Measurements from ENCODE around the gene CABP4.
"Not testable (repeated sequence)": the region's sequence is repeated elsewhere in the genome, so short reads cannot be mapped to it uniquely, and the experiment has no call there.

Gene CABP4

DNA sequence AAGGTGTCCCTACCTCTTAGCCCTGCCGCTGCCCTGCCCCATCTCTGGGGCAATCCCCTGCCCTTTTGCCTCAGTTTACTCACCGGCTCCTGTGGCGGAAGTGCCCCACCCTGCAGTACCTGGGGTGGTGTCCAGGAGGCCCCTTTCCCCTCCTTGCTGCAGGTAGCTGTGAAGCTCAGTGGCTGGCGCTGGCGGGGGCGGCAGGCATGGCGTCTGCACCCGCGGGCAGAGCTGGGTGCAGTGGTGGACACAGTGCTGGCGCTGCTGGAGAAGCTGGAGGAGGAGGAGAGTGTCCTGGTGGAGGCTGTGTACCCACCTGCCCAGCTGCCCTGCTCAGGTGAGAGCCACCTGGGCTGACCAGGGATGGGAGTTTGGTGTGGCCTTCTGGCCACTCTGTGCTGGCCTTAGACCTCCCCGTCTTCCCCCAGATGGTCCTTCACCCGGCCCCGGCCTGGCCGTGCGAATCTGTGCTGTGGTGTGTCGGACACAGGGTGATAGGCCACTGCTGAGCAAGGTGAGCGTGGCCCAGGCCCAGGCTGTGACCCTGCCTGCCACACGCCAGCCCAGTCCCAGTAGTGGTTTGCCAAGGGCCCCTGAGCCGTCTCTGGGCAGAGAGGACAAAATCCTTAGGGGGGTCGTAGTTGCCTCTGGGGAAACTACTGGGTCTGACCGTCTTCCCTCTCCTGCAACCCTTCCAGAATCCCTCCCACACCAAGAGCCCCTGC is 35.7 kb upstream of the CABP4 start:
- no peak for FAIRE-seq

DNA sequence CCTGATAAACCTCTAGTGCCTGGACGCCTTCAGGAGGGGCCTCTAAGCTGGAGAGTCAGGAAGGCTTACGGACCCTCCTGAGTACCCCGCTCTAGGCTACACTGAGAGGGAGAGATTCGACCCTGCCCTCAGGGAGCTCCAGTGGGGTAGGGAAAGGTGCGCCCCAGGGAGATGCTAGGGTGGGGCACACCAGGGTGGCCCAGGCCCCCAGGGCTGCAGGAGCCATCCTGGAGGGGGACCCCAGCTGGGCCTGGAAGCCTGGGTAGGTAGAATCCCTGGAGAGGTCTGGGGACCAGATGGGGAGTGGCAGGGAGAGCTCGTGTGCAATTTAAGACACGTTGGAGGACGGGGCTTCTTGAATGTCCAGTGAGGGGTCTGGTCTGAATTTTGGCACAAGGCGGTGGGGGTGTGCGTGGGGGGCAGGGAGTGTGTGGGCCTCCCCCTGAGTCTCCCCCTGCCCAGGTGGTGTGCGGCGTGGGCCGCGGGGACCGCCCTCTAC is 35.0 kb upstream of the CABP4 start:
- no peak for FAIRE-seq

DNA sequence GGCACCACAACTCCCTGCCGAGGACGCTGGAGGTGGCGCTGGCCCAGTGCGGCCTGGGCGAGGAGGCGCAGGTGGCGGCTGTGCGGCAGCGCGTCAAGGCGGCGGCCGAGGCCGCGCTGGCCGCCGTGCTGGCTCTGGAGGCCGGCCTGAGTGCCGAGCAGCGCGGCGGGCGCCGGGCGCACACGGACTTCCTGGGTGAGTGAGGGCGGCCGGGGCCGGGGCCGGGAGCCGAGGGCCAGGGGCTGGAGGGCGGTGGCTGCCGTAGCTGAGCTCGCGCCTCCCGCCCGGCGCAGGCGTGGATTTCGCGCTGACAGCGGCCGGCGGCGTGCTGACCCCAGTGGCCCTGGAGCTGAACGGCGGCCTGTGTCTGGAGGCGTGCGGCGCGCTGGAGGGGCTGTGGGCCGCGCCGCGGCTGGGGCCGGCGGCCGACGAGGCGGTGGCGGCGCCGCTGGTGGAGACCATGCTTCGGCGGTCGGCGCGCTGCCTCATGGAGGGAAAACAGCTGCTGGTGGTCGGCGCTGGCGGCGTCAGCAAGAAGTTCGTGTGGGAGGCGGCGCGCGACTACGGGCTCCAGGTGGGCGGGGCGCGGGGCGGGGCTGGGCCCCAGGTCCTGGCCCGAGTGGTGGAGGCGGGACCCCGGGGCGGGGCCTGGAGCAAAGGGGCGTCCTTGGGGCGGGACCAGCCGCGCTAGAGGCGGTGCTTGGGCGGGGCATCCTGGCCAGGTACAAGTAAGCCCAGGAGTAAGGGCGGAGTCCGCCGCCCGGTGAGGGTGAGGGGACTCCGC is 34.3 kb upstream of the CABP4 start:
- FAIRE-seq: no peak

DNA sequence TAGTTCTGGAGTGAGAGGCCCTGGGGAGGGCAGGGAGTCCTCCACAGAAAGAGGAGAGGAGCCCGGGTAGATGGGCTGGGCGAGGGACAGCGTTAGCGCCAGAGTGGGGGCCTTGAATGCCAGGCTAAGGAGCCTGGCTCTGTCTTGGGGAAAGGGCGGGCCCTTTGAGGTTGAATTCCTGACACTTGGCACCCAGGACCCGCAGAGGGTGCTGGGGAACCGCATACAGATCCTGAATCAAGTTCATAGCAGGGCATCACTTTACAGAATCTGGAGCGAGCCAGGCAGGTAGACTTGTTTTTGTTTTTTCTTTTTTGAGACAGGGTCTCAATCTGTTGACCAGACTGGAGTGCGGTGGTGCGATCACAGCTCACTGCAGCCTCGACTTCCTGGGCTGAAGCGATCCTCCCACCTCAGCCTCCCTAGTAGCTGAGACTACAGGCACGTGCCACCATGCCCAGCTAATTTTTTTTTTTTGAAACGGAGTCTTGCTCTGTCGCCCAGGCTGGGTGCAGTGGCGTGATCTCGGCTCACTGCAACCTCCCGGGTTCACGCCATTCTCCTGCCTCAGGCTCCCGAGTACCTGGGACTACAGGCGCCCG is 33.6 kb upstream of the CABP4 start:
- FAIRE-seq: no peak

DNA sequence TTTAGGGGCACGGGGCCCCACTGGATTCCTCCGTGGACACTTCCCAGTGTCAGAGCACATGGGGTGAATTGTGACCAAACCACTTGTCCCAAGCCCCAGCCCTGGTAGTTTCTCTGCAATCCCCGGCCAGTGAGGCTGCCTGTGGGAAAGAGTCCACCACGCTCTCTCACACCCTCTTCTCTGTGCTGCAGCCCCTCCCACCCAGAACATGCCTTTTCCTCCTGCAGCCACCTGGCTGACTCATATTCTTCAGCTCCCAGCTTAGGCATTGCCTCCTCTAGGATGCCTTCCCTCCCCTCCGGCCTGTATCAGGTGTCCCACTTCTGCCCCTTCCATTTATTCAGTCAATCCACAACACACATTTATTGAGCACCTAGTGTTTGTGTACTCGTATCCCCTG is 32.3 kb upstream of the CABP4 start:
- FAIRE-seq: no peak

DNA sequence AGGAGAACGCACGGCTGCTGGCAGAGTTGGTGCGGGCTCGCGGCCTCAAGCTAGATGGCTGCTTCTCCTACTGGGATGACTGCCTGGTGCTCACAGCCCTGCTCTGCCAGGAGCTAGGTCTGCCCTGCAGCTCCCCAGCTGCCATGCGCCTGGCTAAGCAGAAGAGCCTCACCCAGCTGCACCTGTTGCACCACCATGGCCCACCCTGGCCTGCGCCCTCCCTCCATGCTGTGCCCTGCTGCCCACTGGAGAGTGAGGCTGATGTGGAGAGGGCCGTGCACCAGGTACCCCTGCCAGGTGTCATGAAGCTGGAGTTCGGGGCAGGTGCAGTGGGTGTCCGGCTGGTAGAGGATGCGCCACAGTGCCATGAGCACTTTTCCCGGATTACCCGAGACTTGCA is 31.7 kb upstream of the CABP4 start:
- no peak for FAIRE-seq

DNA sequence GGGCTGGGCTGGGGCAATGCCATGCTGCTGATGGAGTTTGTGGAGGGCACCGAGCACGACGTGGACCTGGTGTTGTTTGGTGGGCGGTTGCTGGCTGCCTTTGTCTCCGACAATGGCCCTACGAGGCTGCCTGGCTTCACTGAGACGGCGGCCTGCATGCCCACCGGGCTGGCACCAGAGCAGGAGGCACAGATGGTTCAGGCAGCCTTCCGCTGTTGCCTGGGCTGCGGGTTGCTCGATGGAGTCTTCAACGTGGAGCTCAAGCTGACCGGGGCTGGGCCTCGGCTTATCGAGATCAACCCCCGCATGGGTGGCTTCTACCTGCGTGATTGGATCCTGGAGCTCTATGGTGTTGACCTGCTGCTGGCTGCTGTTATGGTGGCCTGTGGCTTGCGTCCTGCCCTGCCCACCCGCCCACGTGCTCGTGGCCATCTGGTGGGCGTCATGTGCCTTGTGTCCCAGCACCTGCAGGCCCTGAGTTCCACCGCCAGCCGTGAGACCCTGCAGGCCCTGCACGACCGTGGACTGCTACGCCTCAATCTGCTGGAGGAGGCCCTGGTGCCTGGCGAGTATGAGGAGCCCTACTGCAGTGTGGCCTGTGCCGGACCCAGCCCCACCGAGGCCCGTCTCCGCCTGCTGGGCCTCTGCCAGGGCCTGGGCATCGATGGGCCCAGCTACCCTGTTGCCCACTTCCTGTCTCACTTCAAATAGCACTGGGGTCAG is 31.1 kb upstream of the CABP4 start:
- no peak for FAIRE-seq

DNA sequence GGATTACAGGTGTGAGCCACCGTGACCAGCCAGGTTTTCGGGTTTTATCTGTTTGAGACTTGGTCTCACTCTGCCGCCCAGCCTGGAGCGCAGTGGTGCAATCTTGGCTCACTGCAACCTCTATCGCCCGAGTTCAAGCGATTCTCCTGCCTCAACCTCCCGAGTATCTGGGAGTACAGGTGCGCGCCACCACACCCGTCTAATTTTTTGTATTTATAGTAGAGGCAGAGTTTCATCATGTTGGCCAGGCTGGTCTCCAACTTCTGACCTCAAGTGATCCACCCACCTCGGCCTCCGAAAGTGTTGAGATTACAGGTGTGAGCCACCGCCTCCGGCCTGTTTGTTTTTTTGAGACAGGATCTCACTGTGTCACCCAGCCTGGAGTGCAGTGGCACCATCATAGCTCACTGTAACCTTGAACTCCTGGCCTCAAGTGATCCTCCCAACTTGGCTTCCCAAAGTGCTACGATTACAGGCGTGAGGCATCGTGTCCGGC is 27.7 kb upstream of the CABP4 start:
- FAIRE-seq: not testable (repeated sequence)

DNA sequence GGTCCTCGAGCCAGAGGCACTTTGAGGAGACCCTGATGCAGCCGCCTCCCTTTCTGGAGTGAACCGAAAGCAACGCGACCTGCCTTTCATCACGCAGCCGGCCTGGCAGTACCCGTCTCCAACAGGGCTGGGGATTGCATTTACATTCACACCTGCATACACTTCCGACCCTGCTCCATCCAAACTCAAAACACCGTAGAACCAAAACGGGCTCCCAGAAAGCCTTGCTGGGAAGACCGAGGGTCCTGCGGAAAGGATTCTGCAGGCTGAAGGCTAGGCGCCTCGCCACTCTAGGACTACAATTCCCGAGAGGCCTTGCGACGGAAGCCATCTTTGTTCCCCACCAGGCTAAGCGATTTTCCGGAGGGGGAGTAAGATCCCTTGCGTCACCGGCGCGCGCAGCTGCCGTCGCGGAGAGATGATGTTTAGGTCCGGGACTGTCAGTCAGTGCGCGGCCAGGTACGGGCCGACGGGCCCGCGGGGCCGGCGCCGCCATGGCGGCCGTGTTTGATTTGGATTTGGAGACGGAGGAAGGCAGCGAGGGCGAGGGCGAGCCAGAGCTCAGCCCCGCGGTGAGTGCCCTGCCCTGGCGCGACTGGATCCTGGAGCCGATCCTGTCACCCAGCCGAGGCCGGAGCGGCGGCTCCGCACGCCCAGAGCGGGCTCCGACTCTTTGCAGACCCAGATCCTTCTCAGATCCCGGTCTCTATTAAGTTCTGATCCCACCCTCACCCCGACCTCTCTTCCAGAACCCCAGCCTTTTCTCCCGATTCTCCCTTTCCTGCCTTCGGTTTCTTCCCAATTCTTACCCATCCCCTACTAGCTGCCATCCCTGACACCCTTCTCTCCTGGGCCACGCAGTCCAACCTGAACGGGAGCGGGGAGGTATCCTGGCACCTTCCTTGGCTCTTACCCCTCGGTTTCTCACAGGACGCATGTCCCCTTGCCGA is 26.8 kb upstream of the CABP4 start, which contains the start of gene RPS6KB2:
Gene RPS6KB2 (plus strand): TSS at position 443 of the 950 bp plus-strand sequence. CDS start 52 bp downstream, at position 495.
- FAIRE-seq: peak; percentile 33

DNA sequence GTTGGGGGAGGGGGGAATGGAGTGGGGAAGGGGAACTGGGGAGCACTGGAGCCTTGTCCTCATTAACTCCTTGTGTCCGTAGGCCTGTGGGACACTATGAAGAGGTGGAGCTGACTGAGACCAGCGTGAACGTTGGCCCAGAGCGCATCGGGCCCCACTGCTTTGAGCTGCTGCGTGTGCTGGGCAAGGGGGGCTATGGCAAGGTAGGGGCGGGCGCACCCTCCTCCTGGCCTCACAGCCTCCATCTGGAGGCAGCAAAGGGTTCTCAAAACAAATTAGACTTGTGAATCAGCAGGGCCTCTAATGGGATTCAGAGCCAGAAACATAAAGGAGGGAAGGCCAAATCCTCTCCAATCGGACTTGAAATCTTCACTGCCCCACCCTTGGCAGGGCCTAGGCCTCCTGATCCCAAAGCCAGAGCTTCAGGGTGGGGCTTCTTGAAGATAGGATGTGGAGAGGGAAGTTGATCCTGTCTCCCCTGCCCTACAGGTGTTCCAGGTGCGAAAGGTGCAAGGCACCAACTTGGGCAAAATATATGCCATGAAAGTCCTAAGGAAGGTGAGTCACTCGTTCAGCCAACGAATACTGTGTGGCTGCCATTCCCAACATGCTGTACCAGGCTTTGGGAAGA is 26.0 kb upstream of the CABP4 start:
- FAIRE-seq: no peak

DNA sequence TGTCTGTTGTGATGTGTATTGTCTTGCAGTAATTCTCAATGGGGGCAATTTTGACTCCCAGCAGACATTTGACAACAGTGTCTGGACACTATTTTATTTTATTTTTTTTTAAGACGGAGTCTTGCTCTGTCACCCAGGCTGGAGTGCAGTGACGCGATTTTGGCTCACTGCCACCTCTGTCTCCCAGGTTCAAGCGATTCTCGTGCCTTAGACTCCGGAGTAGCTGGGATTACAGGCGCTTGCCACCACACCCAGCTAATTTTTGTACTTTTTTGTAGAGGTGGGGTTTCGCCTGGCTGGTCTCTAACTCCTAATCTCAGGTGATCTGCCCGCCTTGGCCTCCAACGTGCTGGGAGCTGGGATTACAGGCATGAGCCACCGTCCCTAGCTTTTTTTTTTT is 25.4 kb upstream of the CABP4 start:
- no peak for FAIRE-seq

DNA sequence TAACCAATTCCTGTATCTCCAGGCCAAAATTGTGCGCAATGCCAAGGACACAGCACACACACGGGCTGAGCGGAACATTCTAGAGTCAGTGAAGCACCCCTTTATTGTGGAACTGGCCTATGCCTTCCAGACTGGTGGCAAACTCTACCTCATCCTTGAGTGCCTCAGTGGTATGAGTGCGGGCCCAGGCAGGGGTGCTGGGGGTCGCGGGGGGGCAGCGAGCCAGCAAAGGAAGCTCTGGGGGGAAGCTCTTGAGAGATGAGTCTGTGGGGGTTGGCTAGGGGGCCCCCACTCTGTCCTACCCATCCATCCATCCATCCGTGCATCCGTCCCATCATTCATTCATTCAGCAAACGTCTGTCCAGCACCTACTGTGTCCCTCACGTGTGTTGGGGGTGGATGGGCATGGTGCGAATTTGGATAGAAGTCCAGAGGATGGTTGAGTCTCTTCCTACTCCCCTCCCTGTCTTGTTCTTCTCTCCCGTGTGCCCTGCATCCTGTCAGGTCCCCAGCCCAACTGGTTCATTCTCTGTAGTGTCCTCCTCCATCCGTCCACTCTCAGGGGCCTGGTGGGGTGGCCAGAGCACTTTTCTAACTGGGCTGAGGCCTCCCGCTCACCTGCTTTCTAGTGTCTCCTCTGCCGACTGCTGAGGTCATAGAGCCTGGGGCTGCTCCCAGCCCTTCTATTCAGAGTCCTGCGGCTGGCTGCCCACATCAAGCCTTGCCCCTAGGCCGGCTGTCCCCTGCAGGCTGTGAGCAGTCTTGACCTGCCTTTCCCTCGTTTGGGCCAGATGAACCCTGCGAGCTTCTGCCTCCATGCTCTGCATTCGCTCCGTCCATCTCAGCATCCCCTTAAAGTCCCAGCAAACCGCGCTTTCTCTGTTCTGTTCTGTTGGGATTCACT is 23.6 kb upstream of the CABP4 start:
- FAIRE-seq: no peak

DNA sequence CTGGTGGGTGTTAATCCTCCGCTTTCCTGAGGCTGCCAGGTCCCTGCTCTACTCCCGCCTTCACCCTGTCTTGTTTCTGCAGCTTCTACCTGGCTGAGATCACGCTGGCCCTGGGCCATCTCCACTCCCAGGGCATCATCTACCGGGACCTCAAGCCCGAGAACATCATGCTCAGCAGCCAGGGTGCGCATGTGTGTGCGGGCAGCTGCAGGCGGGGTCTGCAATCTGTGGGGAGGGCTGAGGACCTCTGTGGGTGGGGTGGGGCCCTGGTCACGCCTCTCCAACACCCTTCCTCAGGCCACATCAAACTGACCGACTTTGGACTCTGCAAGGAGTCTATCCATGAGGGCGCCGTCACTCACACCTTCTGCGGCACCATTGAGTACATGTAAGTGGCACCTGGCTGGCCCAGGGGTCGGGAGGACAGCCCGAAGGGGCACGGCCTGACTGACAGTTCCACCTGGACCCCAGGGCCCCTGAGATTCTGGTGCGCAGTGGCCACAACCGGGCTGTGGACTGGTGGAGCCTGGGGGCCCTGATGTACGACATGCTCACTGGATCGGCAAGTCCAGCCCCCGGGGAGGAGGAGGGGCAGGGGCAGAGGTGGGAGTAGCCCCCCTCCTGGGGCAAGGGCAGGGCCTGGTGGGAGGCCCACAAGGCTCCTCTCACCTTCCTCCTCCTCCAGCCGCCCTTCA is 22.4 kb upstream of the CABP4 start:
- no peak for FAIRE-seq

DNA sequence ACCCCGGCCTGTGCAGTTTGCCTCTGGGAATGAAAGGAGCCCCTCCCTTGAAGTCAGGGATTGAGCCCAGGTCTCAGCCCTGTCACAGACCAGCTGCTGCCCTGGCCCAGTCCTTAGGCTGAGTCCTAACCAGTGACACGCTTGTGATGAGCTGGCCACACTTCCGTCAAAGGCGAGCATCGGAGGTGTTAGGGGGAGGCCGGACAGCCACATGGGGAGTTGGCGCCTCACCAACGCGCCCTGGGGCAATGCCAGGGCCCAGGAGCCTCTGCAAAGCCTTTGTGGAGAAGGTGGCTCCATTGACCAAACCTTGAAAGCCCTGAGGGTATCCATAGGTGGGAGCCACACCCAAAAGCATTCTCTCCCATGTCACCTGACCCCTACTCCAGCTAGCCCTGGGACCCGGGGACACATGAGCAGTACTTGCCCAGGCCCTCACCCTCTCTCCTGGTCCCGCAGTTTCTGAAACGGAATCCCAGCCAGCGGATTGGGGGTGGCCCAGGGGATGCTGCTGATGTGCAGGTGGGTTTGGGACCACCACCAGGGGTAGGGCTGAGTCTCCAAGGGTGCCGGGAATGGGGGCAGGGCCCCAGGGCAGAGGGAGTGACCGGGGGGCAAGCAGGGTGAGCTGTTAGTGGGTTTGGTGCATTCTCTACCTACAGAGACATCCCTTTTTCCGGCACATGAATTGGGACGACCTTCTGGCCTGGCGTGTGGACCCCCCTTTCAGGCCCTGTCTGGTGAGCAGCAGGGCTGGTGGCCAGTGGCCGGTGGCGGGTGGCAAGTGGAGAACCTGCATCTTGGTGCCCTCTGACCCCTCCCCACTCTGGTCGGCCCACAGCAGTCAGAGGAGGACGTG is 21.4 kb upstream of the CABP4 start:
- FAIRE-seq: no peak

DNA sequence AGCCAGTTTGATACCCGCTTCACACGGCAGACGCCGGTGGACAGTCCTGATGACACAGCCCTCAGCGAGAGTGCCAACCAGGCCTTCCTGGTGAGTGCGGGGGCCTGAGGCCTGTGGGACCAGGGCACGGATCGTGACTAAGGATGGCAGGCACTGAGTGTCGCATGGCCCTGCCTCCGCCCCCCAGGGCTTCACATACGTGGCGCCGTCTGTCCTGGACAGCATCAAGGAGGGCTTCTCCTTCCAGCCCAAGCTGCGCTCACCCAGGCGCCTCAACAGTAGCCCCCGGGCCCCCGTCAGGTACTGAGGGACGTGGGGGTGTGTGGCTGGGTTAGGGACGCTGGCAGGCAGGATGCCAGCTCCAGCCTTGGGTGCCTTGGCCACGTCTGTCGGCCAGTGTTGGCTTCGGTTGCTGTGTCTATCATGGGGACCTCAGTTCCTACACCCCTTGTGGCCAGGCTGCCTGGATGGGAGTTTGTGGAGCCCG is 20.7 kb upstream of the CABP4 start:
- no peak for FAIRE-seq

DNA sequence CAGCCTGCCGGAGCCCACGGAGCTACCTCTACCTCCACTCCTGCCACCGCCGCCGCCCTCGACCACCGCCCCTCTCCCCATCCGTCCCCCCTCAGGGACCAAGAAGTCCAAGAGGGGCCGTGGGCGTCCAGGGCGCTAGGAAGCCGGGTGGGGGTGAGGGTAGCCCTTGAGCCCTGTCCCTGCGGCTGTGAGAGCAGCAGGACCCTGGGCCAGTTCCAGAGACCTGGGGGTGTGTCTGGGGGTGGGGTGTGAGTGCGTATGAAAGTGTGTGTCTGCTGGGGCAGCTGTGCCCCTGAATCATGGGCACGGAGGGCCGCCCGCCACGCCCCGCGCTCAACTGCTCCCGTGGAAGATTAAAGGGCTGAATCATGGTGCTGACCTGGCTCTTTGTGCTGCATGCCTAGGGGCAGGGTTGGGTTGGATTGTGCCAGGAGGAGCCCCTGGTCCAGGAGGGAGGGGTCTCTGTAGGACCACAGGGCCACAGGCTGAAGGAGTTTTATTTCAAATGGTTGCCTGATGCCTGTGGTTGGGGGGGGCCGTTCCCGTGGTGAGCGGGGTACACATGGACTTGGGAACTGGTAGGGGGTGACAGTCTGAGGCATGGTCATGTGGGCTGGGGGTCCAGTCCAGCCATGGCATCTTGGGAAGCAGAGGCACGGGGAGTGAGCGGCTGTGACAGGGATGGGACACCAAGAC is 20.0 kb upstream of the CABP4 start:
- FAIRE-seq: no peak

DNA sequence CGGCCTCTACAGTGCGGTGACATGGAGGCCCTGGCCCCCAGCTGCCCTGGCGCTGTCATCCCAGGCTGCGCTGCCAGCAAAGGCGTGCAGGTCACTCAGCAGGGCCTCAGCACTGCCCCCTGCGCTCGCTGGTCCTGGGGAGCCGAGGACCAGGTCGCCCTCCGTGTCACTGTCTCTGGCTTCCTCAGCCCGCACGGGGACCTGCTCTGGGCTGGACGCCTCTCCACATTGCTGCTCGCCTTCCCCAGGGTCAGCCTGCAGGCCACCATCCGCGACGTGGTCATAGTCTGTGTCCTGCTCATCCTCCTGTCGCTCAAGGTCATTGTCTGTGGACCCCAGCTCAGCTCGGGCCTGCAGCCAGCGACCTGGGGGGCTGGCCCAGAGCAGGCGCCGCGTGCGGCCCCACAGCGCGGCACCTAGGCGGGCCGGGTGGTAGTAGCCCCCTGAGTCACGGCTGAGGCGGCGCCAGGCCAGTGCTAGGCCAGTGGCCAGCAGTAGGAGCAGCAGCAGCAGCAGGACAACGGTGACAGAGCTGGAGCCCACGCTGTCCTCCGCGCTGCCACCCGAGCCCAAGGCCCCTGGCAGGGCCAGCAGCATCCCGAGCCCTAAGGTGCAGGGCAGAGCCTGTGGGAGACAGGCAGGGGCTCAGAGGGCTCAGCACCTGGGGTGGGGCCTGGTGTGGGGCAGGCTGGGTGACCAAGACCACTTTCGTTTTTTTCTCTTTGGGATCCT is 19.3 kb upstream of the CABP4 start:
- FAIRE-seq: no peak

Data from islet of Langerhans (tissue), 1 donor.